H9 (cell line): ENCODE measurements around the gene OR7A10. TPM values are rescaled to one million over a fixed set of nuclear protein-coding genes. Genes with fewer than 3 reads are reported as not detected.

Source experiments
- DNase-seq: peaks from one replicate; pipeline ENCODE4 v3.0.0-alpha.2; 2017
- H2AFZ ChIP-seq: one replicate; pipeline ENCODE4 v1.6.1; 2013; ENCODE audit warnings: mild to moderate bottlenecking, low read length, control low read depth, moderate library complexity
- H2AK5ac ChIP-seq: 2 replicates; pipeline ENCODE4 v1.6.1; 2013; ENCODE audit warnings: low read length, control low read depth, mixed read lengths; ENCODE audit not compliant: insufficient read length
- H2BK120ac ChIP-seq: one replicate; pipeline ENCODE4 v1.6.1; 2013; ENCODE audit warnings: low read depth, mild to moderate bottlenecking, low read length, control low read depth, inconsistent platforms; ENCODE audit not compliant: poor library complexity, severe bottlenecking
- H2BK12ac ChIP-seq: 2 replicates; pipeline ENCODE4 v1.6.1; 2013; ENCODE audit warnings: low read length, control low read depth, mixed read lengths, low read depth; ENCODE audit not compliant: insufficient read length
- H2BK15ac ChIP-seq: 2 replicates; pipeline ENCODE4 v1.6.1; 2013; ENCODE audit warnings: low read depth, low read length, control low read depth
- H2BK20ac ChIP-seq: one replicate; pipeline ENCODE4 v1.6.1; 2013; ENCODE audit warnings: low read depth, mild to moderate bottlenecking, low read length, control low read depth, inconsistent platforms; ENCODE audit not compliant: poor library complexity, severe bottlenecking
- H2BK5ac ChIP-seq: 2 replicates; pipeline ENCODE4 v1.6.1; 2013; ENCODE audit warnings: low read length, control low read depth, mixed read lengths; ENCODE audit not compliant: insufficient read length
- H3K14ac ChIP-seq: 2 replicates; pipeline ENCODE4 v1.6.1; 2013; ENCODE audit warnings: low read length, control low read depth; ENCODE audit not compliant: insufficient read depth
- H3K18ac ChIP-seq: 2 replicates; pipeline ENCODE4 v1.6.1; 2013; ENCODE audit warnings: low read depth, mild to moderate bottlenecking, mixed read lengths, low read length, control low read depth; ENCODE audit not compliant: insufficient read length
- H3K23ac ChIP-seq: 2 replicates; pipeline ENCODE4 v1.6.1; 2013; ENCODE audit warnings: low read length, control low read depth, mixed read lengths, low read depth; ENCODE audit not compliant: insufficient read length
- H3K23me2 ChIP-seq: 2 replicates; pipeline ENCODE4 v1.6.1; 2013; ENCODE audit warnings: low read depth, mild to moderate bottlenecking, mixed read lengths, low read length, control low read depth; ENCODE audit not compliant: insufficient read length, poor library complexity, severe bottlenecking
- H3K27ac ChIP-seq: 2 replicates; pipeline ENCODE4 v1.5.1; 2013; ENCODE audit warnings: low read length, control low read depth, mixed read lengths, low read depth; ENCODE audit not compliant: insufficient read length
- H3K27me3 ChIP-seq: 2 replicates; pipeline ENCODE4 v1.6.1; 2013; ENCODE audit warnings: low read length, control low read depth, inconsistent platforms; ENCODE audit not compliant: insufficient read depth
- H3K4ac ChIP-seq: 2 replicates; pipeline ENCODE4 v1.6.1; 2013; ENCODE audit warnings: low read depth, mild to moderate bottlenecking, control low read depth, inconsistent platforms, low read length, moderate library complexity
- H3K4me1 ChIP-seq: 2 replicates; pipeline ENCODE4 v1.6.1; 2013; ENCODE audit warnings: low read length, control low read depth, inconsistent platforms; ENCODE audit not compliant: insufficient read depth
- H3K4me2 ChIP-seq: 2 replicates; pipeline ENCODE4 v1.6.1; 2013; ENCODE audit warnings: low read length, control low read depth, mixed read lengths; ENCODE audit not compliant: insufficient read length, insufficient read depth
- H3K56ac ChIP-seq: 2 replicates; pipeline ENCODE4 v1.6.1; 2013; ENCODE audit warnings: low read depth, mild to moderate bottlenecking, mixed read lengths, low read length, control low read depth; ENCODE audit not compliant: insufficient read length
- H3K79me1 ChIP-seq: 2 replicates; pipeline ENCODE4 v1.6.1; 2013; ENCODE audit warnings: low read depth, mild to moderate bottlenecking, moderate library complexity, low read length, control low read depth, inconsistent platforms; ENCODE audit not compliant: insufficient read depth, poor library complexity, severe bottlenecking
- H3K79me2 ChIP-seq: 2 replicates; pipeline ENCODE4 v1.6.1; 2013; ENCODE audit warnings: low read length, control low read depth, inconsistent platforms; ENCODE audit not compliant: insufficient read depth
- H3K9ac ChIP-seq: 2 replicates; pipeline ENCODE4 v1.6.1; 2013; ENCODE audit warnings: low read length, control low read depth, mixed read lengths; ENCODE audit not compliant: insufficient read length; ENCODE audit errors: extremely low read depth
- H3K9me3 ChIP-seq: one replicate; pipeline ENCODE4 v1.6.1; 2013; ENCODE audit warnings: low read depth, low read length, inconsistent platforms; ENCODE audit not compliant: control insufficient read depth
- H3T11ph ChIP-seq: one replicate; pipeline ENCODE4 v1.6.1; 2013; ENCODE audit warnings: mild to moderate bottlenecking, low read length, control low read depth, inconsistent platforms
- H4K20me1 ChIP-seq: one replicate; pipeline ENCODE4 v1.6.1; 2013; ENCODE audit not compliant: control insufficient read depth, insufficient read length, insufficient read depth
- H4K5ac ChIP-seq: 2 replicates; pipeline ENCODE4 v1.6.1; 2013; ENCODE audit warnings: low read depth, mild to moderate bottlenecking, mixed read lengths, low read length, control low read depth; ENCODE audit not compliant: insufficient read length
- H4K8ac ChIP-seq: replicated peaks from 2 replicates; pipeline ENCODE4 v1.6.1; 2013; ENCODE audit warnings: low read length, control low read depth, mixed read lengths, low read depth; ENCODE audit not compliant: insufficient read length
- H4K91ac ChIP-seq: 2 replicates; pipeline ENCODE4 v1.6.1; 2013; ENCODE audit warnings: low read depth, mild to moderate bottlenecking, moderate library complexity, mixed read lengths, low read length, control low read depth; ENCODE audit not compliant: insufficient read length
- H3K27ac Mint-ChIP-seq, 3 experiments: 2 replicates in 2 of 3; 3 replicates in 1 of 3; pipeline ENCODE4 v1.8.0; 2020 to 2021; ENCODE audit warnings: mixed read lengths in 3 of 3, mild to moderate bottlenecking in 1 of 3, moderate library complexity in 1 of 3
- H3K27me3 Mint-ChIP-seq: 2 replicates; pipeline ENCODE4 v1.8.0; 2021; ENCODE audit warnings: low read depth, mild to moderate bottlenecking, moderate library complexity, mixed read lengths
- H3K36me3 Mint-ChIP-seq, 3 experiments: 2 replicates in 2 of 3; 3 replicates in 1 of 3; pipeline ENCODE4 v1.8.0; 2020 to 2021; ENCODE audit warnings: low read depth in 3 of 3, mixed read lengths in 3 of 3; ENCODE audit not compliant: insufficient read depth in 1 of 3
- H3K4me1 Mint-ChIP-seq, 2 experiments: 2 replicates each; pipeline ENCODE4 v1.8.0; 2020; ENCODE audit warnings: mixed read lengths in 2 of 2
- H3K4me3 Mint-ChIP-seq, 2 experiments: 2 replicates in 1 of 2; 3 replicates in 1 of 2; pipeline ENCODE4 v1.8.0; 2020 to 2021; ENCODE audit warnings: mild to moderate bottlenecking in 2 of 2, mixed read lengths in 2 of 2, moderate library complexity in 1 of 2
- H3K9me3 Mint-ChIP-seq, 2 experiments: 2 replicates in 1 of 2; 3 replicates in 1 of 2; pipeline ENCODE4 v1.8.0; 2020; ENCODE audit warnings: mild to moderate bottlenecking in 2 of 2, mixed read lengths in 2 of 2, moderate library complexity in 1 of 2
- CTCF ChIP-seq: fragments of 200-600 bp; sonication (generic); conservative IDR thresholded peaks from 3 replicates; pipeline ENCODE4 v1.8.0; 2021; ENCODE audit warnings: antibody characterized with exemption, mild to moderate bottlenecking
- WGBS: extraction: QIAGEN DNeasy Blood & Tissue Kit; methylation state at CpG from one replicate; pipeline ENCODE4 v1.1.7; 2013; ENCODE audit warnings: missing lambda C conversion rate, low lambda C conversion rate, mixed read lengths; ENCODE audit not compliant: insufficient read length; ENCODE audit errors: extremely low coverage; 5-methylcytosine and 5-hydroxymethylcytosine counted together
- total RNA-seq: library from RNA; stranded (reverse); gene quantifications from 2 replicates; pipeline ENCODE4 v1.2.1, GENCODE V29; 2021

OR7A10 gene
- total RNA-seq, 1 experiment from 2014 or later = not detected

GRCh38 chr19:14796021-14796420, 52.7 kb downstream of the OR7A10 start:
- Histone ChIP-seq H2BK12ac (no peak overlapping the region), H2AFZ (no peak overlapping the region), H3K4me1 (no peaks in the 10 kb centered on the region), H4K8ac (no peak overlapping the region), H3K56ac (no peak overlapping the region), H3T11ph (no peak overlapping the region), H3K79me2 (no peaks in the 10 kb centered on the region), H3K79me1 (no peaks in the 10 kb centered on the region), H3K4me2 (no peak overlapping the region), H4K20me1 (no peaks in the 10 kb centered on the region), H3K14ac (no peak overlapping the region), H2BK20ac (no peak overlapping the region), H3K27me3 (no peaks in the 10 kb centered on the region), H3K18ac (no peak overlapping the region), H2BK5ac (no peak overlapping the region), H4K5ac (no peak overlapping the region), H2BK15ac (no peak overlapping the region), H2AK5ac (no peak overlapping the region), H2BK120ac (no peak overlapping the region), H3K23ac (no peak overlapping the region), H4K91ac (no peak overlapping the region), H3K27ac (no peak overlapping the region), H3K23me2 (no peaks in the 10 kb centered on the region), H3K4ac (no peak overlapping the region), H3K9ac (no peak overlapping the region), H3K9me3 (no peaks in the 10 kb centered on the region)
- no peak for TF ChIP-seq CTCF
- DNase-seq = no peak
- Mint-ChIP-seq H3K27ac (no peak overlapping the region), H3K36me3 (peaks cover 0 to 9% (median 3%) of the 10 kb centered on the region in 3 experiments; a peak in 3 of 7 replicates), H3K4me3 (no peak overlapping the region), H3K9me3 (peaks cover 28 to 86% of the 10 kb centered on the region in 2 experiments), H3K4me1 (no peaks in the 10 kb centered on the region), H3K27me3 (no peaks in the 10 kb centered on the region; the same call in 1 of the 2 replicates)
- WGBS = no CpG with 5 or more reads among the region's 11 CpGs
